ENCODE results near the gene ACKR1.

Gene ACKR1

DNA sequence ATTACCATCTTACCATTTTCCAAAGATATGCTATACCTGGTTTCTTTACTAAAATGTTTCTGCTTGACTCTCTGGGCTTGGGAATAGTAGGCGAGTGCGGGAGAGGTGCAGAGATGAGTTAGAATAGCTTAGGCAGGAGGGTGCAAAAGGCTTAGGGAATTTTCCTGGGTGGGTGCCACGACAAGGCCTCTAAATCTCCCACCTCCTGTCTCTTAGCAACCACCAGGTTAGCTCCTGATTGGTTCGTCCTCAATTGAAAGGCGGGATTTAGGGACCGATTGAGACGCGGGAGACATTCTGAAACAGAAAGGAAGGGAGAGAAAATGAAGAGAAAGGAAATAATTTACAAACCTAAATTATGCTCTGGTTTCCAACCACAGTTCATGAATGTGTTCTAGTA, 3.1 kb downstream of the ACKR1 start:
- DNase-seq (ENCODE audit: low read depth, low spot score) = no peak
- H3K9ac ChIP-seq (ENCODE audit: insufficient read length) = no peak overlapping the region
- no peaks in the 10 kb centered on the region for H3K9me3 ChIP-seq (ENCODE audit: low read depth, low read length)
- no peak overlapping the region for H3K4me3 ChIP-seq
- no peak overlapping the region for H3K27ac ChIP-seq
- no peaks in the 10 kb centered on the region for H3K36me3 ChIP-seq (ENCODE audit: insufficient read depth, low read length)
- TF ChIP-seq POLR2AphosphoS5 (IDR thresholded peaks at IDR 0.05; ENCODE audit: borderline replicate concordance, low read depth, low read length) = no peak
- TF ChIP-seq FOXP2 (optimal IDR thresholded peaks at IDR 0.05; ENCODE audit: control extremely low read depth, extremely low read length, insufficient read depth) = no peak
- TF ChIP-seq EZH2 (IDR thresholded peaks at IDR 0.05) = no peak

GRCh38 chr1:159208175-159208825, 3.6 kb downstream of the ACKR1 start:
- no peak overlapping the region for H3K4me3 ChIP-seq
- DNase-seq (ENCODE audit: low read depth, low spot score) = no peak
- TF ChIP-seq EZH2 (IDR thresholded peaks at IDR 0.05) (no peak), FOXP2 (optimal IDR thresholded peaks at IDR 0.05; ENCODE audit: control extremely low read depth, extremely low read length, insufficient read depth) (no peak), POLR2AphosphoS5 (IDR thresholded peaks at IDR 0.05; ENCODE audit: borderline replicate concordance, low read depth, low read length) (no peak)

GRCh38 chr1:159209061-159209460, 4.4 kb downstream of the ACKR1 start:
- Histone ChIP-seq H3K27ac (no peak overlapping the region), H3K9ac (ENCODE audit: insufficient read length) (no peak overlapping the region), H3K9me3 (ENCODE audit: low read depth, low read length) (no peaks in the 10 kb centered on the region), H3K36me3 (ENCODE audit: insufficient read depth, low read length) (no peaks in the 10 kb centered on the region), H3K4me3 (no peak overlapping the region)
- no peak for DNase-seq (ENCODE audit: low read depth, low spot score)
- TF ChIP-seq POLR2AphosphoS5 (IDR thresholded peaks at IDR 0.05; ENCODE audit: borderline replicate concordance, low read depth, low read length) = no peak
- no peak for TF ChIP-seq EZH2 (IDR thresholded peaks at IDR 0.05)
- TF ChIP-seq FOXP2 (optimal IDR thresholded peaks at IDR 0.05; ENCODE audit: control extremely low read depth, extremely low read length, insufficient read depth) = no peak

More at GRCh38 chr1:159208175-159208825, 3.6 kb downstream of the ACKR1 start:
- Histone ChIP-seq H3K9ac (ENCODE audit: insufficient read length) (no peak overlapping the region), H3K27ac (no peak overlapping the region), H3K9me3 (ENCODE audit: low read depth, low read length) (no peaks in the 10 kb centered on the region), H3K36me3 (ENCODE audit: insufficient read depth, low read length) (no peaks in the 10 kb centered on the region)

GRCh38 chr1:159211331-159212136, 6.9 kb downstream of the ACKR1 start:
- no peak overlapping the region for H3K27ac ChIP-seq
- DNase-seq (ENCODE audit: low read depth, low spot score) = no peak
- no peaks in the 10 kb centered on the region for H3K9me3 ChIP-seq (ENCODE audit: low read depth, low read length)
- H3K4me3 ChIP-seq = no peak overlapping the region
- no peak overlapping the region for H3K9ac ChIP-seq (ENCODE audit: insufficient read length)
- H3K36me3 ChIP-seq (ENCODE audit: insufficient read depth, low read length) = no peaks in the 10 kb centered on the region
- TF ChIP-seq FOXP2 (optimal IDR thresholded peaks at IDR 0.05; ENCODE audit: control extremely low read depth, extremely low read length, insufficient read depth) (no peak), EZH2 (IDR thresholded peaks at IDR 0.05) (no peak), POLR2AphosphoS5 (IDR thresholded peaks at IDR 0.05; ENCODE audit: borderline replicate concordance, low read depth, low read length) (no peak)

DNA sequence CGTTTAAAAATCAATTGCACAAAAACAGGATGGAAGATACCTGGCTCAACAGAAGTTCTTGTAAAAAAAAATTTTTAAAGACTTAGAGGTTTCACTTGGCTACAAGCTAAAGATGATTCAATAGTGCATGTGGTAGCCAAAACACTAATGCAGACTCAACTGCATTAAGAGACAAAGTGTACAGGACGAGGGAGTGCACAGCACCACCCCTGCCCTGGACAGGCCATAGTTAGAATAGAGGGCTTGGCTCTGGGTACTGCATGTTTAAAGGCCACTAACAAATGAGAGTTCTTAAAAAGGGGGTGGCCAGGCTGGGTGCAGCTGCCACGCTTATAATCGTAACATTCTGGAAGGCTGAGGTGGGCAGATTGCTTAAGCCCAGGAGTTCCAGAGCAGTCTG, 7.9 kb downstream of the ACKR1 start:
- no peak for TF ChIP-seq EZH2 (IDR thresholded peaks at IDR 0.05)
- no peak for TF ChIP-seq POLR2AphosphoS5 (IDR thresholded peaks at IDR 0.05; ENCODE audit: borderline replicate concordance, low read depth, low read length)
- no peak for TF ChIP-seq FOXP2 (optimal IDR thresholded peaks at IDR 0.05; ENCODE audit: control extremely low read depth, extremely low read length, insufficient read depth)
- no peak for DNase-seq (ENCODE audit: low read depth, low spot score)
- no peaks in the 10 kb centered on the region for H3K9me3 ChIP-seq (ENCODE audit: low read depth, low read length)
- no peak overlapping the region for H3K4me3 ChIP-seq
- H3K27ac ChIP-seq = no peak overlapping the region
- no peaks in the 10 kb centered on the region for H3K36me3 ChIP-seq (ENCODE audit: insufficient read depth, low read length)
- no peak overlapping the region for H3K9ac ChIP-seq (ENCODE audit: insufficient read length)

DNA sequence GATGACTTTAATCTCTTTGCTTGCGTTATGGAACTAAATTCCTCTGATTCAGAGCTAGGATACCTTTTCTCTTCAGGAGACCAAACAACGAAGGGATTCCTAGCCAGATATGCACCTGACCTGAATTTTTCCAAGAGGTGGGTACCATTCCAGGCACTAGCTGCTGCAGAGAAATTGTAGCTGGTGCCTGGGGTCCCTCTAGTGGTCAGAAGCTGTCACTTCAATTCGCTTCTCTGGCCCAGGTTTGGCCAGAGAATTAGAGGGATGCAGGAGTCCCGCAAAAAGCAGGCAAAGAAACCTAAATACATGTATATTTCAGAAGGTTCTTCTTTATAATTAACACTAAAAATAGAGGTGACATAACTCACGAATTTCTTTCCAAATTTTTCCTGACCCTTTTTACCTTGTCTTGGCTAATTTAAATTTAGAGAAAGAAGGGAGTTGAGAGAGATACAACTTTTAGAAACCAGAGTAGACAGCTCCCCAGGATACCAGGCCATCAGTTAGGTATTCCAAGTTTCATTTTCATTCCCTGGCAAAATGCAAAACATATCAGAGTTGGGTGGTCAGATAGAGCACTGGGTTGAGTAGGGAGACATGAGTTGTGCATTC, 9.6 kb downstream of the ACKR1 start:
- Histone ChIP-seq H3K36me3 (ENCODE audit: insufficient read depth, low read length) (no peaks in the 10 kb centered on the region), H3K27ac (no peak overlapping the region), H3K4me3 (no peak overlapping the region), H3K9me3 (ENCODE audit: low read depth, low read length) (no peaks in the 10 kb centered on the region), H3K9ac (ENCODE audit: insufficient read length) (no peak overlapping the region)
- TF ChIP-seq FOXP2 (optimal IDR thresholded peaks at IDR 0.05; ENCODE audit: control extremely low read depth, extremely low read length, insufficient read depth) (no peak), POLR2AphosphoS5 (IDR thresholded peaks at IDR 0.05; ENCODE audit: borderline replicate concordance, low read depth, low read length) (no peak), EZH2 (IDR thresholded peaks at IDR 0.05) (no peak)
- no peak for DNase-seq (ENCODE audit: low read depth, low spot score)

DNA sequence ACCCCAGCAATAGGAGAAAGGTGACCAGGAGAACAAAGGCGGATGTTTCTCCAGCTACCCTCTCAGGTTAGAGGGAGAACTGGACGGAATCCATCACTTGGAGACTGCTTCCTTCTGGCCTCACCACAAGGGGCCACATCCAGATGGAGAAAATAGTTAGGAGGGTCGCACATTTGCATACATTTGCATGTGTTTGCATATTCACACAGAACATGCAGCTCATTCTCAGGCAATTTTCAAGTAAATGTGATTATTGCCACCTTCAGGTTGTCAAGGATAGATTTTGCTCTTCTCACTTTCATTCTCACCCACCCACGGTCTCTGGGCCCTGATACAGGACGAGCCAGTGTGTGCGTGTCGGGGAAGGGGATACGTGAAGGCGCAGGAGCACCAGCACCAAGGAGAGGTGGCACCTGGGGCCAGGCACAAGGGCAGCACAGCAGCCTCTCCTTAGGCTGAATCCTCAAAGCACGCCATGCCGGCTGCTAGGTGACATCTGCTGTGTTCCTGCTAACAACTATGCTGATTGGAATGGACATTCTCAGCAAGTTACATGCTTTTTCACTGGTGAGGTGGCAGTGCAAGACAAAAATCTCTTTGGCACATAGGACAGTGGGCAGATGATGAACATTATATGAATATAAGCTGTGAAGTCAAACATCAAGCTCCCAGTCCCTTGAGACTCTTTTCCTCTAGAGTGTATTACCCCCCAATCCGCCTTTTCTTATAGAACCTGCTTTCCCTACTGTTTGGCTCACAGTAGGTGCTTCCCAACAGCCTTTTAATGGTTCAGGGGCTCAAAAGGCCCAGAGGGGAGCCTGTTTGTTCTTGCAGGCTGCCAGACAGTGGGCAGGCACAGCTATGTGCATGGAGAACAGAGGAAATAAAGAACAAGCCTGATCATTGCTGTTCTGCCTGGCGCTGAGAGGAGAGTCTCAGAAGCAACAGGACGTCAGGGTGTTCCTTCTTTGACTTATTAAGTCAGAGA, 14.3 kb downstream of the ACKR1 start:
- DNase-seq (ENCODE audit: low read depth, low spot score) = no peak
- no peak for TF ChIP-seq EZH2 (IDR thresholded peaks at IDR 0.05)
- TF ChIP-seq POLR2AphosphoS5 (IDR thresholded peaks at IDR 0.05; ENCODE audit: borderline replicate concordance, low read depth, low read length) = no peak
- no peak for TF ChIP-seq FOXP2 (optimal IDR thresholded peaks at IDR 0.05; ENCODE audit: control extremely low read depth, extremely low read length, insufficient read depth)
- Histone ChIP-seq H3K36me3 (ENCODE audit: insufficient read depth, low read length) (no peaks in the 10 kb centered on the region), H3K27ac (no peak overlapping the region), H3K9ac (ENCODE audit: insufficient read length) (no peak overlapping the region), H3K9me3 (ENCODE audit: low read depth, low read length) (no peaks in the 10 kb centered on the region), H3K4me3 (no peak overlapping the region)
